HCT116 (cell line): ENCODE measurements around the gene ARID5B. TPM values are rescaled to one million over a fixed set of nuclear protein-coding genes. Genes with fewer than 3 reads are reported as not detected.

Source experiments
- ATAC-seq: fragments of 200-7000 bp; cut with Tn5 transposase; 2 replicates; pipeline ENCODE4 v1.9.1; 2020; ENCODE audit warnings: mild to moderate bottlenecking, moderate library complexity
- BruUV-seq: library from RNA; stranded (reverse); fragments of 400-500 nt; replicated peaks from 2 replicates; lab custom pipeline; 2021; lab: Mats Ljungman, UMichigan
- CTCF ChIA-PET: fragments of 300-600 bp; sonication (Branson Sonifier 250); formaldehyde crosslinking; loops from one replicate; lab custom pipeline; 2021; ENCODE audit warnings: antibody characterized with exemption; lab: Charles Lee
- POLR2A ChIA-PET: fragments of 300-600, 350-600 bp; sonication (Branson Sonifier 250); formaldehyde crosslinking; loops from one replicate; lab custom pipeline; 2021; ENCODE audit warnings: antibody characterized with exemption; lab: Charles Lee
- RAD21 ChIA-PET, 2 experiments: fragments of 300-600 bp; sonication (Branson Sonifier 250); formaldehyde crosslinking; loops; one replicate each; lab custom pipeline; 2023; ENCODE audit warnings: low total read pairs in 2 of 2; ENCODE audit not compliant: uncharacterized antibody in 2 of 2, unreplicated experiment in 2 of 2, low non-redundant PET in 1 of 2; lab: Charles Lee
- DNase-seq: peaks from one replicate; pipeline ENCODE4 v3.0.0-alpha.2; 2010; ENCODE audit warnings: low read depth, low spot score
- H2AFZ ChIP-seq: fragments of 200-600 bp; shearing (Covaris generic), sonication (generic); 2 replicates; pipeline ENCODE4 v1.6.1; 2017; ENCODE audit warnings: low read depth, mixed run types, mixed read lengths, antibody characterized with exemption, low read length; ENCODE audit not compliant: poor library complexity, severe bottlenecking
- H3K27ac ChIP-seq: 2 replicates; pipeline ENCODE4 v1.5.1; 2012; ENCODE audit warnings: low read depth, low read length
- H3K27me3 ChIP-seq: fragments of 200-600 bp; sonication (generic); 2 replicates; pipeline ENCODE4 v1.6.1; 2016; ENCODE audit warnings: mixed run types, low read length, mixed read lengths; ENCODE audit not compliant: insufficient read depth
- H3K36me3 ChIP-seq, 2 experiments: fragments of 200-500 bp in 1 of 2; fragments of 200-600 bp in 1 of 2; sonication (Bioruptor generic) in 1 of 2; sonication (generic) in 1 of 2; 2 replicates each; pipeline versions ENCODE4 v1.5.1 to v1.6.1; 2014 to 2016; ENCODE audit warnings: low read length in 2 of 2, inconsistent platforms in 1 of 2, mixed read lengths in 1 of 2, mixed run types in 1 of 2; ENCODE audit not compliant: insufficient read depth in 2 of 2, control insufficient read depth in 1 of 2
- H3K4me1 ChIP-seq, 2 experiments: fragments of 200-600 bp in 1 of 2; sonication (generic) in 1 of 2; 2 replicates each; pipeline versions ENCODE4 v1.5.1 to v1.6.1; 2012 to 2017; ENCODE audit warnings: low read length in 2 of 2, inconsistent platforms in 1 of 2, mild to moderate bottlenecking in 1 of 2, mixed read lengths in 1 of 2, mixed run types in 1 of 2, moderate library complexity in 1 of 2; ENCODE audit not compliant: insufficient read depth in 2 of 2, control insufficient read depth in 1 of 2
- H3K4me2 ChIP-seq: fragments of 200-600 bp; sonication (generic); 2 replicates; pipeline ENCODE4 v1.6.1; 2017; ENCODE audit warnings: mixed run types, low read length, mixed read lengths
- H3K4me3 ChIP-seq, 2 experiments: fragments of 200-600 bp in 1 of 2; sonication (generic) in 1 of 2; replicated peaks in 1 of 2; 2 replicates each; pipeline ENCODE4 v1.5.1; 2011 to 2016; ENCODE audit warnings: low read length in 2 of 2, control low read depth in 1 of 2, low read depth in 1 of 2, mild to moderate bottlenecking in 1 of 2, mixed read lengths in 1 of 2, mixed run types in 1 of 2
- H3K79me2 ChIP-seq: fragments of 200-600 bp; sonication (generic); 2 replicates; pipeline ENCODE4 v1.6.1; 2017; ENCODE audit warnings: mild to moderate bottlenecking, mixed run types, low read length, moderate library complexity, mixed read lengths; ENCODE audit not compliant: insufficient read depth
- H3K9ac ChIP-seq: fragments of 200-600 bp; sonication (generic); 2 replicates; pipeline ENCODE4 v1.6.1; 2016; ENCODE audit warnings: low read length, mixed read lengths
- H3K9me2 ChIP-seq: fragments of 200-600 bp; sonication (generic), shearing (Covaris generic); 2 replicates; pipeline ENCODE4 v1.6.1; 2017; ENCODE audit warnings: mixed run types, mild to moderate bottlenecking, moderate library complexity; ENCODE audit not compliant: insufficient read depth
- H3K9me3 ChIP-seq, 2 experiments: fragments of 200-500 bp in 1 of 2; fragments of 200-600 bp in 1 of 2; sonication (Bioruptor generic) in 1 of 2; sonication (generic) in 1 of 2; 2 replicates each; pipeline ENCODE4 v1.6.1; 2014 to 2017; ENCODE audit warnings: low read length in 2 of 2, mixed read lengths in 2 of 2, inconsistent platforms in 1 of 2, low read depth in 1 of 2, mild to moderate bottlenecking in 1 of 2, mixed run types in 1 of 2, moderate library complexity in 1 of 2; ENCODE audit not compliant: control insufficient read depth in 1 of 2, insufficient read depth in 1 of 2
- H4K20me1 ChIP-seq: fragments of 200-600 bp; sonication (generic), shearing (Covaris generic); 2 replicates; pipeline ENCODE4 v1.6.1; 2017; ENCODE audit warnings: mixed run types, mild to moderate bottlenecking, moderate library complexity; ENCODE audit not compliant: insufficient read depth
- CBX3 ChIP-seq: IDR thresholded peaks from 2 replicates; pipeline ENCODE4 v1.6.1; 2012; ENCODE audit warnings: low read depth
- CEBPB ChIP-seq: IDR thresholded peaks from 2 replicates; pipeline ENCODE4 v1.6.1; 2012; ENCODE audit warnings: low read depth
- EGR1 ChIP-seq: IDR thresholded peaks from 2 replicates; pipeline ENCODE4 v1.6.1; 2012; ENCODE audit warnings: low read depth
- ELF1 ChIP-seq: IDR thresholded peaks from 2 replicates; pipeline ENCODE4 v1.6.1; 2012; ENCODE audit warnings: low read depth, borderline replicate concordance
- EZH2 ChIP-seq: fragments of 200-600 bp; sonication (generic); IDR thresholded peaks from 2 replicates; pipeline ENCODE4 v1.6.1; 2017; ENCODE audit warnings: antibody characterized with exemption, mixed run types
- EZH2phosphoT487 ChIP-seq: fragments of 200-600 bp; IDR thresholded peaks from 2 replicates; pipeline ENCODE4 v1.6.1; 2018; ENCODE audit warnings: antibody characterized with exemption, borderline replicate concordance
- FOSL1 ChIP-seq: IDR thresholded peaks from 2 replicates; pipeline ENCODE4 v1.6.1; 2012; ENCODE audit warnings: low read depth
- JUND ChIP-seq: IDR thresholded peaks from 2 replicates; pipeline ENCODE4 v1.6.1; 2012
- POLR2A ChIP-seq: IDR thresholded peaks from 2 replicates; pipeline ENCODE4 v1.7.0; 2011; ENCODE audit warnings: borderline replicate concordance; ENCODE audit not compliant: insufficient read depth, insufficient read length; ENCODE audit errors: extremely low read depth
- POLR2AphosphoS5 ChIP-seq: IDR thresholded peaks from 2 replicates; pipeline ENCODE4 v1.6.1; 2011; ENCODE audit warnings: mild to moderate bottlenecking, low read depth, low read length, moderate library complexity
- RAD21 ChIP-seq: IDR thresholded peaks from 2 replicates; pipeline ENCODE4 v1.6.1; 2012; ENCODE audit warnings: low read depth, mild to moderate bottlenecking
- SIN3A ChIP-seq: IDR thresholded peaks from 2 replicates; pipeline ENCODE4 v1.6.1; 2012; ENCODE audit warnings: low read depth
- SP1 ChIP-seq: IDR thresholded peaks from 2 replicates; pipeline ENCODE4 v1.6.1; 2012; ENCODE audit warnings: low read depth
- SRF ChIP-seq: IDR thresholded peaks from 2 replicates; pipeline ENCODE4 v1.6.1; 2012; ENCODE audit warnings: low read depth
- TCF7L2 ChIP-seq: IDR thresholded peaks from 2 replicates; pipeline ENCODE4 v1.7.0; 2011; ENCODE audit warnings: borderline replicate concordance, inconsistent platforms; ENCODE audit not compliant: insufficient read depth, insufficient read length; ENCODE audit errors: extremely low read depth
- YY1 ChIP-seq: IDR thresholded peaks from 2 replicates; pipeline ENCODE4 v1.6.1; 2011; ENCODE audit warnings: low read length, low read depth, moderate library complexity, mild to moderate bottlenecking; ENCODE audit not compliant: insufficient replicate concordance; ENCODE audit errors: extremely low read depth
- ZBTB33 ChIP-seq: IDR thresholded peaks from 2 replicates; pipeline ENCODE4 v1.6.1; 2011; ENCODE audit warnings: mild to moderate bottlenecking, low read length, moderate library complexity; ENCODE audit not compliant: insufficient replicate concordance; ENCODE audit errors: extremely low read depth
- ZNF274 ChIP-seq: fragments of 200-500 bp; sonication (Bioruptor generic); IDR thresholded peaks from 2 replicates; pipeline ENCODE4 v1.6.1; 2014; ENCODE audit warnings: mild to moderate bottlenecking, low read depth, low read length, inconsistent platforms
- intact Hi-C: fragments of 100-400 bp; cut with micrococcal nuclease; formaldehyde crosslinking; loops from 2 replicates; pipeline ENCODE4 v1.10.0; 2022
- total RNA-seq: library from RNA; stranded (reverse); gene quantifications from one replicate; pipeline ENCODE4 v1.2.1, GENCODE V29; 2021; ENCODE audit not compliant: unreplicated experiment
- TF ChIP-seq, protein P1 (sequence below), 3 experiments: fragments of 200-600 bp in 1 of 3; sonication (generic) in 1 of 3; IDR thresholded peaks in 2 of 3; conservative IDR thresholded peaks in 1 of 3; 2 replicates each; pipeline ENCODE4 v1.5.1; 2012 to 2017; ENCODE audit warnings: low read depth in 2 of 3, low read length in 2 of 3, antibody characterized with exemption in 1 of 3, borderline replicate concordance in 1 of 3, control low read depth in 1 of 3, mild to moderate bottlenecking in 1 of 3, mixed read lengths in 1 of 3, mixed run types in 1 of 3, moderate library complexity in 1 of 3; ENCODE audit not compliant: insufficient read depth in 1 of 3

ARID5B gene
- total RNA-seq, 1 experiment from 2014 or later: 4.7 TPM

DNA sequence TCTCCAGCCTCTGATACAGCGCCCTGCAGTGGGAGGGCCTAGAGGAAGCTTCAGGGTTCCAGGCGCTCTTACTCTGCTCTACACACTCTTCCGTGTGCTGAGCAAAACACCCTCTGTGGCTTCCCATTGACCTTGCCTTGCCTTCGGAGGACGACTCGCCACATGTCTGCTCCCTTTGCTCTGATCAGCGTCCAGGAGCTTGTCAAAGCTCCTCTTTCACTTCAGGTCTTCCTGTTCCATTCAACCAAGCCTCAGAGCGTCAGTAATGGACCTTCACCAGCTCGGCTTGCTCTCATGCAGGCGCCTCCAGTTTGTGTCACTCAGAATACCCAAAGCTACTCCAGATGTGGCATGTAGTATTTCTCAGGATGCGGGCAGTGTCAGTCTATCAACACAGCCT lies 173.9 kb downstream of the ARID5B start:
- intact Hi-C loops: no loop called here
- H3K4me1 ChIP-seq: peaks cover 0 to 3% of the 10 kb centered on the region in 2 experiments; a peak in 1 of 4 replicates
- no peak overlapping the region for H3K9ac ChIP-seq
- RAD21 ChIA-PET: no interaction called here
- H4K20me1 ChIP-seq: no peaks in the 10 kb centered on the region
- H3K36me3 ChIP-seq: no peaks in the 10 kb centered on the region
- POLR2A ChIA-PET: no interaction called here
- no peak overlapping the region for H3K4me2 ChIP-seq
- CTCF ChIA-PET: no interaction called here
- no peaks in the 10 kb centered on the region for H3K9me2 ChIP-seq
- no TSS peak for BruUV-seq
- H3K4me3 ChIP-seq: no peak overlapping the region
- no peak overlapping the region for H3K27ac ChIP-seq
- H3K9me3 ChIP-seq: no peaks in the 10 kb centered on the region
- no peaks in the 10 kb centered on the region for H3K79me2 ChIP-seq
- no peaks in the 10 kb centered on the region for H3K27me3 ChIP-seq
- no peak for DNase-seq
- no peak overlapping the region for H2AFZ ChIP-seq
- ATAC-seq: no peak
- no peak for TF ChIP-seq RAD21
- no peak for TF ChIP-seq SIN3A
- no peak for TF ChIP-seq POLR2A

- Histone ChIP-seq H3K27ac (no peak overlapping the region), H3K27me3 (no peaks in the 10 kb centered on the region), H3K9me2 (no peaks in the 10 kb centered on the region), H3K4me3 (no peak overlapping the region), H3K9ac (no peak overlapping the region), H2AFZ (no peak overlapping the region), H3K9me3 (no peaks in the 10 kb centered on the region), H3K79me2 (no peaks in the 10 kb centered on the region), H4K20me1 (no peaks in the 10 kb centered on the region), H3K4me1 (peaks cover 0 to 3% of the 10 kb centered on the region in 2 experiments; a peak in 1 of 4 replicates), H3K36me3 (no peaks in the 10 kb centered on the region), H3K4me2 (no peak overlapping the region)
- ATAC-seq (no peak), DNase-seq (no peak)
- POLR2A ChIA-PET: no interaction called here
- intact Hi-C loops: no loop called here
- no TSS peak for BruUV-seq
- CTCF ChIA-PET: no interaction called here
- RAD21 ChIA-PET: no interaction called here
- no peak for TF ChIP-seq ELF1
- TF ChIP-seq, protein P1, sequence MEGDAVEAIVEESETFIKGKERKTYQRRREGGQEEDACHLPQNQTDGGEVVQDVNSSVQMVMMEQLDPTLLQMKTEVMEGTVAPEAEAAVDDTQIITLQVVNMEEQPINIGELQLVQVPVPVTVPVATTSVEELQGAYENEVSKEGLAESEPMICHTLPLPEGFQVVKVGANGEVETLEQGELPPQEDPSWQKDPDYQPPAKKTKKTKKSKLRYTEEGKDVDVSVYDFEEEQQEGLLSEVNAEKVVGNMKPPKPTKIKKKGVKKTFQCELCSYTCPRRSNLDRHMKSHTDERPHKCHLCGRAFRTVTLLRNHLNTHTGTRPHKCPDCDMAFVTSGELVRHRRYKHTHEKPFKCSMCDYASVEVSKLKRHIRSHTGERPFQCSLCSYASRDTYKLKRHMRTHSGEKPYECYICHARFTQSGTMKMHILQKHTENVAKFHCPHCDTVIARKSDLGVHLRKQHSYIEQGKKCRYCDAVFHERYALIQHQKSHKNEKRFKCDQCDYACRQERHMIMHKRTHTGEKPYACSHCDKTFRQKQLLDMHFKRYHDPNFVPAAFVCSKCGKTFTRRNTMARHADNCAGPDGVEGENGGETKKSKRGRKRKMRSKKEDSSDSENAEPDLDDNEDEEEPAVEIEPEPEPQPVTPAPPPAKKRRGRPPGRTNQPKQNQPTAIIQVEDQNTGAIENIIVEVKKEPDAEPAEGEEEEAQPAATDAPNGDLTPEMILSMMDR (IDR thresholded peaks at IDR 0.05 in 2 of 3, conservative IDR thresholded peaks at IDR 0.05 in 1 of 3; ENCODE audit: borderline replicate concordance in 1 of 3, insufficient read depth in 1 of 3, low read depth in 2 of 3, low read length in 2 of 3): no peak
- TF ChIP-seq POLR2A: no peak
- no peak for TF ChIP-seq YY1
- TF ChIP-seq FOSL1: no peak
- TF ChIP-seq SRF: no peak
- no peak for TF ChIP-seq CEBPB
- TF ChIP-seq JUND: no peak
- TF ChIP-seq ZNF274: no peak
- TF ChIP-seq TCF7L2: no peak
- TF ChIP-seq SP1: no peak
- no peak for TF ChIP-seq EZH2
- no peak for TF ChIP-seq EZH2phosphoT487
- TF ChIP-seq EGR1: no peak
- TF ChIP-seq CBX3: no peak
- no peak for TF ChIP-seq SIN3A
- no peak for TF ChIP-seq POLR2AphosphoS5
- TF ChIP-seq ZBTB33: no peak
These were observed 174.4 kb downstream of the ARID5B start for GRCh38 chr10:62075912-62076311.
